Stimulated activated CD8-positive, alpha-beta memory T cell treated with anti-CD3 and anti-CD28 coated beads, Interleukin-4, amount 100 ng/mL, for 1 hour (primary cell): ENCODE measurements around the gene BCORL1.

Source experiments
- DNase-seq, 2 donors: peaks; one replicate each; pipeline ENCODE4 v3.0.0-alpha.2; 2020; ENCODE audit warnings: low read depth in 2 of 2, low spot score in 1 of 2

BCORL1 gene

DNA sequence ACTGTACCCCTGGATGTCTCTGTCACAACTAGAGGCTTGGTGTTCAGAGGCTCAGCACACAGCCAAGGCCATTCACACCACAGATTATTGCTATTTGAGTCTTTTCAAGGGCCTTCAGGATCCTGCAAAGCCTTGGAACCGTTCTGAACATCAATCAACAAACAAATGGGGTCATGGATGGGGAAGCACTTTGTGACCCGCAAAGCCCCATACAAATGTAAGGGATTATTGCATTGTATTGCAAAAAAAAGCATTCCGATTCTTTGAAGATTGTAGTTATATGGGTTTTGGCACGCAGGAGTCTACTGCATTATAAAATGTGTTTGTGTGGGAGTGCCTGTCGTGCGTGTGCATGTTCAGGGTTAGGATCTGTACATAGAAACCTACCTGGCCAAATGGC lies 17.3 kb upstream of the BCORL1 start:
- DNase-seq = no peak

GRCh38 chrX:129968968-129969367 lies 13.5 kb upstream of the BCORL1 start:
- no peak for DNase-seq

DNA sequence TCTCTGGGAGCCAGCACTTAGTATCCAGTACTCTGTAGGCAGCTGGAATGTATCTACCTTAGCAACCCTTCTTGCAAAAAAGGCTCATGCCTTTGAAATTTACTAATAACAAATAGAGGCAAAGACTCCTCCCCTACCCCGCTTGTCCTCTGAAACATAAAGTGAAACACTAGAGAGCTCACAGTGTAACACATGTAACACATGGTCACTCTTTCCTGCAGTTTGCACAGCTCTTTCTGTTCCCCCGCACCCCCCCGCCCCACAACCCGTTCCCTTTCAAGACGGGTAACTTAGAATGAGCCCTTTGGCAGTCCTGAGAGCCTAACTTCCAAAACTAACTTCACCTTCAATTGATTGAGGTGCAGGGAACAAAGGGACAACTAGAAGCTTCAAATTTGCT lies 6.0 kb upstream of the BCORL1 start:
- no peak for DNase-seq

DNA sequence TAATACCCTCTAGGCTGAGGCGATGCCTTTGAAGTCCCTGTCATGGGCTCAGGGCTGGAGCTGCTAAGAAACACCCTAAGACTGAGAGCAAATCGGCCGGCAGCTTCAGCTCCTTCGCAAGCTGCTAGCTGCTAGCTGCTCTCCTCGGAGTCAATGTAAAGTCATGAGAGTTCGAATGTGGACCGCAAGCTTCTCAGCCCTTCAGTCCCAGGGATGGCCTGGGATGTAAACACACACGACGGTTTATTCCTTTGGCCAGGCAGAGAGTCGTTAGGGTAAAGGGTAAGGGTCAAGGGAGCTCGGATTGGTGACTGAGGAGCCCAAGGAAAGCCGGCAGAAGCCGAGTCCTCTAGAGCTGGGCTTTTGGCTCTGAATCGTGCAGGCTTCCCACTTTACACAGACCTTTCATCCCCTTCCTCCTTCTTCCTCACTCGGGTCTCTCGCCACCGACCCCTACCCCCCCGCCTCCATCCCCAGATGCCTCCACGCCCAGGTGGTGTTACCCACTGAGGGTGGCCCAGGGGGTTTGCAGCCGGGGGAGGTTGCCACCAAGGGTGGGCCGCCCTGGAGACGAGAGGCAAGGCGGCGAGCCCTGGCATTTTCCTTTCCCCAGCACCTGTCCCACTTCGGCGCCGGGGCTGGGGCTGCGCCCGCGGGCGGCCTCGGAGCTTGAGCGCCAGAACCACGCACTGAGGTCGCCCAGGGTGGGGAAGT lies 3.1 kb upstream of the BCORL1 start:
- no peak for DNase-seq

DNA sequence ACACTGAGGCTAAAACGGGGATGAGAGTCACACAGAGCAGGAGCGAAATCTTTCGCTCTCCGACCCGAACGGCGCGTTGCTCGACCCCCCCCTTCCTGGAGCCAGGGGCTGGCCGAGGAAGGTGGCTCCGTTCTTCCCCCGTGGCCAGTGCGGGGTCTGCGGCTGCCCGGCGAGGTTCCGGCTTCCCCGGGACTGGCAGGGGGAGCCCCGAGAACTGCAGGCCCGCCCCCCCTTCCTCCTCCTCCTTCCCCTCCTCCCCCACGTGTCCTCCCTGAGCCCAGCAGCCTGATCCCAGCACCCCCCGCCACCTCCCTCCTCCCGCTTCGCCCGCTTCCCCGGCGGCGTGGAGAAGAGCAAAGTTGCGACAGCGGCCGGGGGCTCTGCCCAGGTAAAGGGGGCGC lies 2.4 kb upstream of the BCORL1 start:
- no peak for DNase-seq

DNA sequence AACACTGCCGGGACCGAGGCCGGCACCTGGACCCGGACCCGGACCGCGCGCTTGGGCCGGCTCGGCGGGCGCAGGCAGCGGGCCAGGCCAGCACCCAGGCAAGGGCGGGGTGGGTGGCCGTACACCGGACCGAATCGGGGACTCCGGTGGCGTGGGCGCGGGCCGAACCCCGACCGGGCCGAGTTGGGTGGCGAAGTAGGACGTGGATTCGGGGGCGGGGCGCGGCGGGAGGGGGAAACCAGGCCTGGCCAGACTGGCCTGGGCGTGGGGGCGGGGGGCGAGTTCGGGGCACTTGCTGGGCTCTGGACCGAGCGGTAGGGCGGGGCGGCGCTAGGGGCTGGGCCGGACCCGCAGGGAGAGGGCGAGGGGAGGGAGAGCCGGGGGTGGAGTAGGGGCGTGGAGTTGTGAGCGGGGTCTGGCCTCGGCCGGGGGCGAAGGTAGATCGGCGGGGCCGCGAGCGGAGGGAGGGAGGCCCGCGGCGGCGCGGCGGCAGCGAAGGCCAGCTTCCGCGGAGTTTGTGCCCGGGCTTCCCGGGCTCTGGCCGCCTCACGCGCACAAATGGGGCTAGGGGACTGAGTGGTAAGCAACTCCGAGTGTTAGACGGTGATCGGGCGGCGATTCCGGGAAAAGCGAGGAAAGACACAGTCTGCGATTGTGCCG lies 1.8 kb upstream of the BCORL1 start:
- no peak for DNase-seq

GRCh38 chrX:129981200-129981553 lies 1.3 kb upstream of the BCORL1 start:
- DNase-seq = no peak

GRCh38 chrX:129981752-129982299 lies 609 bp upstream of the BCORL1 start:
- no peak for DNase-seq

GRCh38 chrX:129983575-129984110 lies 1.2 kb downstream of the BCORL1 start:
- no peak for DNase-seq

DNA sequence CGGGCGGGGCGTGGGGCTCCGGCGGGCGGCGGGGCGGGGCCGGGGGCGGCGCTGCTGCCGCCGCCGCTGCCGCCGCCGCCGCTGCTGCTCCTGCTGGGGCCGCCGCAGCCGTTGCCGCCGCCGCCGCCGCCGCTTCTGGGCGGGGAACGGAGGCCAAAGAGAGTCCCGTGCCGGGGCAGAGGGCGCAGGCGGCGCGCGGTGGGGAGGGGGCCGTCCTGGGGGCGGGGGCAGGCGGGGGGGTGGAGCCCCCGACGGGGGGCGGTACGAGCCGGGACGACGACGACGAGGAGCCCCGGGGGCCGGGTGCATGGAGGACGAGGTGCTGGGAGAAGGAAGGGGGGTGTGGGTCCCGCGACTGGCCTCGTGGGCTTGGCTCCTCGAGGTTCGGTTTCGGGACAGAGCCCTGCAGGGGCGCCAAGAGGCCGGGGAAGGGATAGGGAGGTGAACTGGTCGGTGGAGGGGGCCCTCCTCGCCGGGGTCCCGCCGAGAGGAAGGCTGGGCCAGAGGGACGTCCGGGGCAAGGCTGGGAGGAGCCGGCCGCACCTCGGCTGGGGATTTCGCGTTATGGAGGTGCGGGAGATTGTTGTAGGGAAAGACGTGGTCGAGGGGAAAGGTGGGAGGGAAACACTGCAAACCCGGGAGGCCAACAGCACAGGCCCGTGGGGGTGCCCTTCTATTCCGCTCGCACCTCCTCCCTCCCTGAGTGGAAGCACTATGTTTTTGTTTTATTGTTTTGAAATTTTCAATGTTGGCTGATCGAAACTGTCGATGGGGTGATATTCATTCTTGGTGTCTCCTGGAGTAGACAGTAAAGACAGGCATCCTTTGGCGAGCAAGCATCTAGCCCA lies 1.9 kb downstream of the BCORL1 start:
- no peak for DNase-seq

DNA sequence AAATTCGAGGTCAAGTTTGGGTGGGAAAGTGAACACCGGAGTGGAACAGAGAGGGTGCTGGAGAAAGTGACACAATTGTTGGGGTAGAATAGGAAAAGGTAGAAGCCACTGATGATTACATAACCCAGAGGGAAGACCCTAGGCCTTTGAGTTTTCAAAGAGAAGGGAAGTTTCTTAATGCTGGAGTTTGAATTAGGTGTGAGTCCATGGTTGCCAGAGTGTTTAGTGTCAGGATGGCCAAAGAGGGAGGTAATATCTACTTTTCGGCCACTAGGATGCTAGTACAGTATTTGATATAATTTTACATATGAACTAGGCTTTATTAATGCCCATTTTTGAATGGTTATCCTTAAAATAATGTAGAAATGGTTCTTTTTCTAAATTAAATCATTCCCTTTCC lies 5.4 kb downstream of the BCORL1 start:
- no peak for DNase-seq

DNA sequence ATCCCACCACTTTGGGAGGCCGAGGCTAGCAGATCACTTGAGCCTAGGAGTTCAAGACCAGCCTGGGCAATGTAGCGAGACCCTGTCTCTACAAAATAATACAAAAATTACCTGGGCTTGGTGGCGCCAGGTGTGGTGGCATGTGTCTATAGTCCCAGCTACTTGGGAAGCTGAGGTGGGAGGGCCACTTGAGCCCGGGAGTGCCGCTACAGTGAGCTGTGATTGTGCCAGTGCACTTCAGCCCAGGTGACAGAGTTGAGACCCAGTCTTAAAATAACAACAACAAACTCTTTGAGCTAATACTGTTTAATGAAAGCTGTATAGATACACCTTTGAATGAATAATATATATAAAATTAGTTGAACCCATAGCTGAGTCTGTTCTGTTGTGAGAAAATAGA lies 9.7 kb downstream of the BCORL1 start:
- DNase-seq = no peak

- no peak for DNase-seq
Measured at GRCh38 chrX:129996120-129996519, 13.7 kb downstream of the BCORL1 start.

DNA sequence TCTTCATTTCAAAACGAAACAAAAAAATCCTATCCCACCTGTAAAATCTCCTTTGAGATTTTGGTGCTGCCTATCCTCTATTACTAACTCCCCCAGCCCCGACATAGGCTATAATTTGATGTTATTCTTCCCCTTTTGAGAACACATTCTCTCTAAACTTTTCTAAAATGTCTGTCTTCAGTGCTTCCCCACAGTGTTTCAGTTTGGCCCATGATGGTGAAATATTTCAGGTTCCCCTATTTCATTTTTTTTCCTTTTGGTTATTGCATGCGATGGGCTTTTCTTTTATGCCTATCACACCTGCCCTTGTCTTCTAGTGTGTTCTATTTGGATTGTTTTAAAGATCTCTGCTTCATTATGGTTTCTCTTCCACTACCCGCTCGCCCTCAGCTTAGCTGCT lies 14.7 kb downstream of the BCORL1 start:
- no peak for DNase-seq

GRCh38 chrX:129998021-129998420 lies 15.6 kb downstream of the BCORL1 start:
- no peak for DNase-seq

- no peak for DNase-seq
Measured at GRCh38 chrX:130001893-130002292, 19.5 kb downstream of the BCORL1 start.

DNA sequence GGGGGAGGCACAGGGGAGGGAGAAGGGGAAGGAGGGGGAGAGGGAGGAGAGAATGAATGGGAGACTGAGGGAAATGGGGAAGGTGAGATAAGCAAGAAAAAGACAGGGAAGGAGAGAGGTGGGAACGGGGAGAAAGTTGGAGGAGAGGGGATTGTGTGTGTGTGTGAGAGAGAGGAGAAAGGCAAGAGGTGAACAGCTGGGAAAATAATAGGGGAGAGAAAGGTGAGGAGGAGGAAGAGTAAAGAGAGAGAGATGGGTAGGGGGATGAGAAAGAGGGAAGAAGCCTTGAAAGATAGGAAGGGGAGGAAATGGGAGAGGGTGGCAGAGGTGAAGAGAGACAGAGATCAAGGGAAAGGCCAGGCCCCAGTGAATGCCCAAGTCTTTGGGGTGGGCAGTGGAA lies 20.1 kb downstream of the BCORL1 start:
- no peak for DNase-seq

DNA sequence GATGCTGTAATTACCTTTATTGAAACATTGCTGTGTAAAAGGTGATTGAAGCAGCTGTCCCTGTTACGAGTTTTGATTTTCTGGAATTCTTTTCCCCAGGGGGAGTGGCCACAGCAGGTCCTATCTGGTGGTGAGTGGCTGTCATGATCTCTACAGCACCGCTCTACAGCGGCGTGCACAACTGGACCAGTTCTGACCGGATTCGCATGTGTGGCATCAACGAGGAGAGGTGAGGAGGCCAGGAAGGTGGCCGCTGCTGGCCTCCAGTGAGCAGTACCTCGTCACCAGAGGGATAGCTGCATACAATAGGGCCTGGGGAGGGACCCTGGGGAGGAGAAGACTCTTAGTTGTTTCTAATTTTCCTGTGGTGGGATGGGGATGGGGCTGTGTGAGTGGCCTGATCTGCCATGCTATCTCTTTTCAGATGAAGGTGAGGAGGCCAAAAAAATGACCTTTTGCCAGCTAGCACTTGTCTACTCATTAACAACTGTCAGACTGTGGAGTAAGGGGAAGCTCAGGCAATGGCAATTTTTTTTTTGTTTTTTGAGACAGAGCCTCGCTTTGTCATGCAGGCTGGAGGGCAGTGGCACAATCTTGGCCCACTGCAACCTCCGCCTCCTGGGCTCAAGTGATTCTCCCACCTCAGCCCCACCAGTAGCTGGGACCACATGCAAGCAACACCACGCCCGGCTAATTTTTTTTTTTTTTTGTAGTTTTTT lies 22.8 kb downstream of the BCORL1 start:
- no peak for DNase-seq

DNA sequence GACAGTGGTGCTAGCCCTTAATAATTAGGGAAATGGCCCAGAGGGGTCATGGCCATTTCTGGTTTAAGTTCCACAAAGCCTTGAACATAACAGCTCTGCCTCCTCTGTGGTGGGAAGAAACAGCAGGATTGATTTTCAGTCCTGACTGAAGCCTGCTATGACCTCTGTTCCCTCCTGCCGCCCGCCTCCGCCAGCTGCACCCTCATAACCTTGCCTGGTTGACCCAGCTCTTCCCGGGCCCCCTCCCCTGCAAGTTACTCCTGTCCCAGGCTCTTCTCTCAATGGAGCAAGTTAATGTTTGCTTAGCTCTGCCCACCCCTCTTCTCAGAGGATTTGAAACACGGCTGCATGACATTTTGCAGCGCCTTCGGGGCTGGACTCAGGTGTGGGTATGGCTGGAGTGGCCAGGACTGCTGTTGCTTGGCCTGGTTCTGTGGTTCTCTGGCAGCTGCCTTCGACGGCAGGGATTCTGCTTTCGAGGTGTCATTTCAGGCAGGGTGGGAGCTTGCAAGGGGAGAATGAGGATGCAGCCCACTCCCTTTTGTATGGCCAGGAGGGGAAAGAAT lies 27.3 kb downstream of the BCORL1 start:
- DNase-seq = no peak

- no peak for DNase-seq
Measured at GRCh38 chrX:130012683-130013082, 30.2 kb downstream of the BCORL1 start.

DNA sequence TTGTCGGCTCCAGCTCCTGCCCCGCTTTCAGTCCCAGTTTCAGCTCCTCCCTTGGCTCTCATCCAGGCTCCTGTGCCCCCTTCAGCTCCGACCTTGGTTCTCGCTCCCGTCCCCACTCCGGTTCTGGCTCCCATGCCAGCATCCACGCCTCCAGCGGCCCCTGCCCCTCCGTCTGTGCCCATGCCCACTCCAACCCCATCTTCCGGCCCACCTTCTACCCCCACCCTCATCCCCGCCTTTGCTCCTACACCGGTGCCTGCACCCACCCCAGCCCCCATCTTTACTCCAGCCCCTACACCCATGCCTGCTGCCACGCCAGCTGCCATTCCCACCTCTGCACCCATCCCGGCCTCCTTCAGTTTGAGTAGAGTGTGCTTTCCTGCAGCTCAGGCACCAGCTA lies 31.2 kb downstream of the BCORL1 start:
- DNase-seq = no peak
